Activated CD8-positive, alpha-beta memory T cell treated with anti-CD3 and anti-CD28 coated beads, Interleukin-2, amount 10 ng/mL, durations not matched to agents 7 days and 5 days (primary cell): ENCODE measurements around the gene ZBTB9. TPM values are rescaled to one million over a fixed set of nuclear protein-coding genes. Genes with fewer than 3 reads are reported as not detected.

Experiments used
- ATAC-seq: fragments of 150-1000 bp; cut with Tn5 transposase; one replicate; pipeline ENCODE4 v1.10.0; 2021; ENCODE audit warnings: moderate library complexity
- CTCF ChIA-PET: fragments of 350-600 bp; sonication (Branson Sonifier 250); formaldehyde crosslinking; loops from one replicate; lab custom pipeline; 2021; ENCODE audit warnings: antibody characterized with exemption; lab: Charles Lee
- DNase-seq: peaks from one replicate; pipeline ENCODE4 v3.0.0-alpha.2; 2020
- H3K27ac Mint-ChIP-seq: one replicate; pipeline ENCODE4 v1.8.0; 2021; ENCODE audit warnings: mild to moderate bottlenecking, mixed read lengths
- H3K27me3 Mint-ChIP-seq: one replicate; pipeline ENCODE4 v1.8.0; 2021; ENCODE audit warnings: mixed read lengths
- H3K36me3 Mint-ChIP-seq: one replicate; pipeline ENCODE4 v1.8.0; 2021; ENCODE audit warnings: mild to moderate bottlenecking, mixed read lengths
- H3K4me1 Mint-ChIP-seq: one replicate; pipeline ENCODE4 v1.8.0; 2021; ENCODE audit warnings: mixed read lengths
- H3K4me3 Mint-ChIP-seq: one replicate; pipeline ENCODE4 v1.8.0; 2021; ENCODE audit warnings: mild to moderate bottlenecking, moderate library complexity, mixed read lengths
- H3K9me3 Mint-ChIP-seq: one replicate; pipeline ENCODE4 v1.8.0; 2022; ENCODE audit warnings: low read depth, mixed read lengths
- total RNA-seq, 2 experiments: library from RNA; stranded (reverse); gene quantifications; one replicate each; pipeline ENCODE4 v1.2.3, GENCODE V29; 2021

Gene ZBTB9
- total RNA-seq, 2 experiments from 2014 or later: 7.4 to 9.0 TPM

DNA sequence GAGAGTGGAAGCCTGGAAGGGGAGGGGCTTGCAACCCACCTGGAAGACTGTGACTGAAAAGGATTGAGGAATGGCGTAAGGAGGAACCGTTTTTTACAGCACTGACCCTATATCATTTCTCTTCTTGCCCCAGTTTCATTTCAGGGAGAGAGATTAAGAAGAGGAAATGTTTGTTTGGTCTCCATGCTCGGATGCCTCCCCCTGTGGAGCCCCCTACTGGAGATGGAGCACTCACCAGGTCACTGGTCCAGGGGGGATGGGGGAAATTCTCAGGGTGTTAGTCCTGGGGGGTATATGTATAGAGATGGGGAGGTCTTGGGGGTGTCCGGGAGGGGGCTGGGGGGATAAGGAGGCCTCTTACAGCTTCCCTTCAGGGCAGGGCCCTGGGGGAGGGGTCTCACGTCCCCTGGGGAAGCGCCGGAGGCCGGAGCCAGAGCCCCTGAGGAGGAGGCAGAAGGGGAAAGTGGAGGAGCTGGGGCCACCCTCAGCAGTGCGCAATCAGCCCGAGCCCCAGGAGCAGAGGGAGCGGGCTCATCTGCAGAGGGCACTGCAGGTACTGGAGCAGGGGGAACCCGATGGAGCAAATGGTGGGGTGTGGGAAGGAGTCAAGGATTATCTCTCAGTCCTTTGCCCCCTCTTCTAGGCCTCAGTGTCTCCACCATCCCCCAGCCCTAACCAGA is 39.6 kb upstream of the ZBTB9 start:
- ATAC-seq (no peak), DNase-seq (no peak)
- Mint-ChIP-seq H3K9me3 (no peaks in the 10 kb centered on the region), H3K27ac (no peak overlapping the region), H3K36me3 (peaks cover 22% of the 10 kb centered on the region), H3K4me1 (peaks cover 64% of the 10 kb centered on the region), H3K27me3 (no peaks in the 10 kb centered on the region), H3K4me3 (no peak overlapping the region)
- CTCF ChIA-PET: no interaction called here

DNA sequence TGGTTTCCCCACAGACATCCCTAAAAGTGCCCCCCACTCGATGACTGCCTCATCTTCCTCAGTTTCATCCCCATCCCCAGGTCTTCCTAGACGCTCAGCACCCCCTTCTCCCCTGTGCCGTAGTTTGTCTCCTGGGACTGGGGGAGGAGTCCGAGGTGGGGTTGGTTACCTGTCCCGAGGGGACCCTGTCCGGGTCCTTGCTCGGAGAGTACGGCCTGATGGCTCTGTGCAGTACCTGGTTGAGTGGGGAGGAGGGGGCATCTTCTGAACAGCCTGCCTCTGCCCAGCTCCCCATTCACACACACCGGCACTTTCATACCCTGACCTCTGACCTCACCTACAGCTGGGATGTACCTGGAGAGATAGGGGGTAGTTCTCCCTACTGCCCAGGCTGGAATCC is 38.5 kb upstream of the ZBTB9 start:
- Mint-ChIP-seq H3K27me3 (no peaks in the 10 kb centered on the region), H3K4me3 (peak overlapping the region; percentile 97), H3K36me3 (peaks cover 20% of the 10 kb centered on the region), H3K4me1 (peaks cover 64% of the 10 kb centered on the region), H3K27ac (peak overlapping the region; percentile 71), H3K9me3 (no peaks in the 10 kb centered on the region)
- DNase-seq (no peak), ATAC-seq (no peak)
- CTCF ChIA-PET: no interaction called here

DNA sequence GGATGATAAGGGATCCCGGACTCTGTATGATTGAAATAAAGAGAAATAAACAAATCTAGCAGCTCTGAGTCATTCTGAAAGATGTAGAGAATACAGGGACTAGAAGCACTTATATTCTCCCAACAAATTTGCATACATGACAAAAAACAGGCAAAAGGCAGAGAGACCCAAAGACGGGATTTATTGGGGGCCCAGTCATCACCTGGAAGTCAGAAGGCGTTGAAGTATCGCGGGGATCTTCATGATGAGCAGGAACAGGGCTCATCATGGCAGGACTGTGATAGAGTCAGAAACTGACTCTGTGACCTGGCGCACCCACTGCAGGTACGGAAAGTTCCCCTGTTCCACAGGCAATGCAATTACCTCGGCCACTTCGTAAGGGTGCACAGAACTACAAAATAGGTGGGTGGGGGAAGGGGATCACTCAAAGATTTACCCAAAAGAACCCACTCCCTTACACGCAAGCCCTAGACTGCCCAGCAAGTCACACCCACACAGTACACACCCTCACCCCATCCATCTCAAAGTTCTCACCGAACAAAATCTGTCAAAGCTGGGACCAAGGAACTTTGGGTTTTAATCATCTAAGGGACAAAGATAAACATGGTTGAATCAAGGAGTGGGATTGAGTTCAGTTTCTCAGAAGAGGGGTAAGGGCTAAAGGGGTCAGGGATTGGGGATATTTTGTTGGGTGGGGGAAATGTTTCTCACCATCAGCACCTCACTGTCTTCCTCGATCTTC is 37.8 kb upstream of the ZBTB9 start:
- Mint-ChIP-seq H3K27ac (peak overlapping the region; percentile 99), H3K36me3 (peaks cover 20% of the 10 kb centered on the region), H3K27me3 (peaks cover 6% of the 10 kb centered on the region), H3K9me3 (no peaks in the 10 kb centered on the region), H3K4me1 (peaks cover 65% of the 10 kb centered on the region), H3K4me3 (peak overlapping the region; percentile 97)
- CTCF ChIA-PET: interaction anchor here (0.5 to 3.3 kb wide), 3 partner anchors 10 to 165 kb away, joined by 3 to 27 read pairs (median 3); no protein-coding TSS in a partner anchor
- DNase-seq: peak; percentile 55
- ATAC-seq: no peak

DNA sequence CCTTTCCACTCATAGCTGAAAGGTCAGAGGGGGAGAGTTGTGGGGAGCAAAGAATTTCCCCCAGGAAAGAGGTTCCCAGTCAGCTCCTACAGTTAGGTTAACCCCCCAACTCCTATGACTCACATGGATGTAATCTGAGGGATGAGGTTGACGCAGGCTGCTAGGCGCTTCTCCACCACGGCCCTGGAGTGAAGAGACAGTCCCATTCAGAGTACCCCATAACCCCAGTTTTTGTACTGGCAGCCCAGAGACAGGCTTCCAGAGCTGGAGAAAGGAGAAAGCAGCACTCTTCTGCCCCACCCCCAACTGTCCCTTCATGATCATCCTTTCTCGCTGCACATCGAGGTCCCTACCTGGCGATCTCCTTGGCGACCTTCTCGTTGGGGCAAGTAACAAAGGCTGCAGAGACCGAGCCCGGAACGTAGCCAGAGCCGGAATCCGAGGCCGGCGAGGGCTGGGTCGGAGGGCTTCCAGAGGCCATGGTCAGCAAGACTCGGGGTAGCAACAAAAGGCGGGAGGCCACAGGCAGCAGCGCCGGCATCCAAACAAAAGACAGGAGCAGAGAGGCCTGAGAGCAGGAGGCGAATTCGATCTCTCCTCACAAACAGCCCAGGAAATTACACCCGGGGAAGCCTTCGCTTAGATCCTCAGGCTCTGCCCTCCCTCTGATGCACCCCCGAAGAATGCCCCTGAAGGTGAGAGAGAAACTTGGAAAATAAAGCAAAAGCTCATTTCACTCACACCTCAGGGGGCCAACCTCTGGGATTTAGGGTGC is 37.1 kb upstream of the ZBTB9 start:
- peaks cover 12% of the 10 kb centered on the region for H3K27me3 Mint-ChIP-seq
- H3K4me1 Mint-ChIP-seq: peaks cover 62% of the 10 kb centered on the region
- ATAC-seq: no peak
- DNase-seq: peak; percentile 58
- H3K9me3 Mint-ChIP-seq: no peaks in the 10 kb centered on the region
- H3K27ac Mint-ChIP-seq: peak overlapping the region; percentile 99
- peak overlapping the region; percentile 97 for H3K4me3 Mint-ChIP-seq
- CTCF ChIA-PET: interaction anchor here (0.5 to 3.3 kb wide), 6 partner anchors 9 to 164 kb away, joined by 3 to 27 read pairs (median 3); partner anchors contain the start of genes BAK1 and ZBTB9
- H3K36me3 Mint-ChIP-seq: peaks cover 20% of the 10 kb centered on the region

DNA sequence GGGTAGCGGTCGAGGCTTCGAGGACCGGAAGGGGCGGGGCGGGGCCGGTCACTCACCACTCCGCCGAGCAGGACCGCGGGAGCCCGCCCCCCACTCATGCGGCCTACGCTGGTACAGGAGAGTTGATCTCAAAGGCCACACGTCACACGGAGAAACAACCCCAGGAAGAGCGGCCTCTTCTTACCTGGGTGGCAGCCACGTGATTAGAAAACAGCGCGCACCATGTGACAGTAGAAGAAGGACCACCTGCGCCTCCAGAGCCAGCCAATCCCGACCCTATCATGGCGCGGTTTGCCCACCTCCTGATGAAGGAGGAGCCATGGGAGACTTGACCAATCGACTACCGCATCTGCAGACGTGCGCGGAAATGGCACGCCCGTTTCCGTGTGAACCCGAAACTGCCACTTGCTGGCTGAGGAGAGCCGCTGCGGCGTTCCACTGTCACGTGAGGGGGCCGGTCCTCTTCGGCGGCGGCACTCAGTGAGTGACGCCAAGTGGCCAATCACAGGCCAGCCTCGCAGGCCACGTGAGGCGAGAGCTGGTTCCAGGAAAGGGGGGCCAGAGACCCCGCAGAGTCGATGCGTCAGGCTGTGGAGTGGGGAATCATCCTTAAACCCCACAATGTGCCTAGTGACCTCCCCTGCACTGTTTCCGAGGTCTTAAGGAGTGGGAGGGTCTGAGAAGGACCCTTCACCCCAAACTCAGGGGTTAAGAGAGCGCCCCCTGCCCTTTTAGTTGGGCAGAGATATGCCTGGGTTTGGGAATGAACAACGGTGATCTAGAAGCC is 36.3 kb upstream of the ZBTB9 start, which contains the start of gene CUTA:
TSS of gene CUTA (minus strand) at position 205 of the 787 bp plus-strand sequence. CDS start at position 98, 107 bp downstream.
- peaks cover 20% of the 10 kb centered on the region for H3K36me3 Mint-ChIP-seq
- peak within 1 kb of the TSS; percentile 97 for H3K4me3 Mint-ChIP-seq
- DNase-seq: peak; percentile 100
- peak; percentile 90 for ATAC-seq
- peaks cover 58% of the 10 kb centered on the region for H3K4me1 Mint-ChIP-seq
- peak within 1 kb of the TSS; percentile 99 for H3K27ac Mint-ChIP-seq
- CTCF ChIA-PET: interaction anchor here (0.6 to 3.3 kb wide), 6 partner anchors 12 to 161 kb away, joined by 3 to 27 read pairs (median 3); partner anchors contain the start of genes BAK1 and ZBTB9
- no peaks in the 10 kb centered on the region for H3K9me3 Mint-ChIP-seq
- H3K27me3 Mint-ChIP-seq: peaks cover 15% of the 10 kb centered on the region

DNA sequence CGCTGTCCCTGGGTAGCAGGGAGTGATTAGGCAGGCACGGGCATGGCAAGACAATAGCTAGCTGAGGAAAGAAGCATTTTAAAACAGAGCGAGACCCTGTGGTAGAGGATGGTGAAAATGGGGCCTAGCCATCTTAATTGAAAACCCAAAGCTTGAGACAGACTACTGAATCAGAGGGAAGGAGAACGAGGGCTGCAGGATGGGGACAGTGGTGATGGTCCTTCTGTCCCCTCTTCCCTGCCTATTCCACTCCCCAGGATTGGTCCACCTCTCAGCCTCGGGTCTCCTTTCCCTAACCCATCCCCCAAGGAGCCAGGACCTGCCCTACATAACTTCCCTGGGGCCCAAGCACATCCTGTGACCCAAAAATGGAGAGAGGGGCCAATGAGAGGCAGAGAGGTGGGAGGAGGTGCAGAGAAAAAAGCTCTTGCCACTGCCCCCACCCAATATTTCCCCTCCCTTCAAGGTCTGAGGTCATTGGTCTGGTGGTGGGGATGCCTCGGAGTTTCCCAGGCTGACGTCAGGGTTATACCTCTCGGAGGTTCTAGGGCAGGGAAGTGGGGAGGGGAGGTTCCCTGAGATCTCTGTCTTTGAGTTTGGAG is 35.6 kb upstream of the ZBTB9 start:
- Mint-ChIP-seq H3K36me3 (peaks cover 18% of the 10 kb centered on the region), H3K4me3 (peak overlapping the region; percentile 97), H3K27ac (peak overlapping the region; percentile 99), H3K9me3 (no peaks in the 10 kb centered on the region), H3K27me3 (peaks cover 15% of the 10 kb centered on the region), H3K4me1 (peaks cover 56% of the 10 kb centered on the region)
- ATAC-seq: no peak
- peak; percentile 77 for DNase-seq
- CTCF ChIA-PET: interaction anchor here (0.9 to 3.3 kb wide), 4 partner anchors 11 to 161 kb away, joined by 3 to 27 read pairs (median 8); partner anchors contain the start of gene BAK1

GRCh38 chr6:33419580-33420490 is 34.5 kb upstream of the ZBTB9 start, which contains the start of gene SYNGAP1:
TSS of gene SYNGAP1 (plus strand) at chr6:33420065. CDS start at chr6:33420265, 200 bp downstream.
- Mint-ChIP-seq H3K36me3 (peaks cover 12% of the 10 kb centered on the region), H3K27me3 (peaks cover 15% of the 10 kb centered on the region), H3K4me1 (peaks cover 58% of the 10 kb centered on the region), H3K4me3 (peak within 1 kb of the TSS; percentile 97), H3K9me3 (no peaks in the 10 kb centered on the region), H3K27ac (peak within 1 kb of the TSS; percentile 99)
- peak; percentile 61 for DNase-seq
- CTCF ChIA-PET: interaction anchor here (0.9 to 3.3 kb wide), 3 partner anchors 10 to 160 kb away, joined by 3 to 27 read pairs (median 12); partner anchors contain the start of gene BAK1
- ATAC-seq: no peak

GRCh38 chr6:33420491-33421343 is 33.7 kb upstream of the ZBTB9 start:
- CTCF ChIA-PET: no interaction called here
- H3K27me3 Mint-ChIP-seq: peaks cover 15% of the 10 kb centered on the region
- peak overlapping the region; percentile 21 for H3K27ac Mint-ChIP-seq
- ATAC-seq (no peak), DNase-seq (no peak)
- peaks cover 8% of the 10 kb centered on the region for H3K36me3 Mint-ChIP-seq
- no peak overlapping the region for H3K4me3 Mint-ChIP-seq
- no peaks in the 10 kb centered on the region for H3K9me3 Mint-ChIP-seq
- H3K4me1 Mint-ChIP-seq: peaks cover 56% of the 10 kb centered on the region

DNA sequence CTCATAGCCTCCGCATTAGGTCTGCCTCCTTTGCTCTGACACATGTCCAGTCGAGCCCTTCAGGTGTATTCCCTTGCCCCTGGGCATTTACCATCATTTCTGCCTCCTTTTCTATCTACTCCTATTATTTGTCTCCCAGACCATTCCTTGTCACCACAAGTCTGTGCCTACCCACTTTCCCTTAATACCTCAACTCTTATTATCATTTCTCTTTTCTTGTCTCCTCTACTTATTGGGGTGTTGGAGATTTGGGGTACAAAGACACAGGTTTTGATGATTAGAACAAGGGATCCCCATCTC is 33.1 kb upstream of the ZBTB9 start:
- H3K9me3 Mint-ChIP-seq: no peaks in the 10 kb centered on the region
- no peak overlapping the region for H3K27ac Mint-ChIP-seq
- H3K4me1 Mint-ChIP-seq: peaks cover 53% of the 10 kb centered on the region
- peaks cover 15% of the 10 kb centered on the region for H3K27me3 Mint-ChIP-seq
- peaks cover 7% of the 10 kb centered on the region for H3K36me3 Mint-ChIP-seq
- DNase-seq: no peak
- CTCF ChIA-PET: no interaction called here
- H3K4me3 Mint-ChIP-seq: no peak overlapping the region
- no peak for ATAC-seq

DNA sequence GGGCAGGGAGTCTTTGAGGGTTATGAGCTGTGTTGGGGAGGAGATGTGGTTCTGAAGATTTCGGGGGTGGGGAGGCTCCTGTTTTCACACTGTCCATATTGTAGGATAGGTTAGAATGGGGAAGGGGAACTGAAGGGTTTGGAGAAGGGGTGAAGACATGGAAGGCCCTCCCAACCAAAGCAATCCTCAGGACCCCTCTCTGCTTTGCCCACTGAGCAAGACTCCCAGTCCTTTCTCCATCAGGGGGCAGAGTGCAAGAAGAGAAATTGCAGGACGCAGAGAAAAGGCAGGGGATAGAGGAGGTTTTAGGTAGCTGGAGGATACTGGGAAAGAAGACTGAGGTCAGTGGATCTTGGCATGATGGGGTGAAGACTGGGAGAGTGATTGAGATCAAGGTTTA is 30.6 kb upstream of the ZBTB9 start:
- Mint-ChIP-seq H3K36me3 (peaks cover 2% of the 10 kb centered on the region), H3K9me3 (no peaks in the 10 kb centered on the region), H3K4me3 (peak overlapping the region; percentile 84), H3K27me3 (peaks cover 15% of the 10 kb centered on the region), H3K4me1 (peaks cover 54% of the 10 kb centered on the region), H3K27ac (peak overlapping the region; percentile 86)
- ATAC-seq: no peak
- DNase-seq: no peak
- CTCF ChIA-PET: no interaction called here
